GM19193 (cell line): ENCODE results near the gene EMP2.

ENCODE experiments used
- POLR2A ChIP-seq: IDR thresholded peaks from 4 replicates; pipeline ENCODE4 v1.6.1; 2011; ENCODE audit not compliant: insufficient read depth, insufficient read length; ENCODE audit errors: extremely low read depth

EMP2 gene

DNA sequence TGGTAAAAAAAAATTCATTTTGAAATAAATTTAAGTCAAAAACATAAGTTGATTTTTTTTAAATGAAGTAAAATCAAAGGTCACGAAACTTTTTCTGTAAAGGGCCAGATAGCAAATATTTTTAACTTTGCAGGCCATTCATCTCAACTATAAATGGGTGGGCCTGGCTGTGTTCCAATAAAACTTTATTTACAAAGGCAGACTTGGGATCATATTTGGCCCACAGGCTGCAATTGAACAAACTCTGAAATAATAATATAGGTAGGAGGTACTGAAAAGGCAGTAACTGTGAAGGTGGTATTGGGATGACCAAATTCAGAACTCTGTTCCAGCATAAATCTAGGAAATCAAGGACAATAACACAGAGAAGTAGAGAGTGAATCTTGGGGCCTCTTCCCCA, 12.2 kb upstream of the EMP2 start:
- TF ChIP-seq POLR2A: no peak

DNA sequence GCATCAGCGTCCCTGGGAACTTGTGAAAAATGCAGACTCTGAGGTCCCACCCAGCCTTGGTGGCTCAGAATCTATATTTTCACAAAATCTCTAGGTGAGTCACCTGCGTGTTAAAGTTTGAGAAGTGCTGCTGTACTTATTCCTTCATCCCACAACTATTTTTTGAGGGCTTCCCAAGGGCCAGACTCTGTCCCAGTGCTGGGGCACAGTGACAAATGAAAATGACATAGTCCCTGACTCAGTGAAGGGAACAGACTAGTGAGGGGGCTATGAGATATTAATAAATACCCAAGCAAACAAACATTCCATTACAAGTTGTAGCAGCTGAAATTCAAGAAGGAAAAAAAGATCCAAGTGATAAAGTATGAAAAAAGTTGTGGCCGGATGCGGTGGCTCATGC, 9.9 kb upstream of the EMP2 start:
- no peak for TF ChIP-seq POLR2A

- TF ChIP-seq POLR2A: no peak
Observed at GRCh38 chr16:10589109-10589508, 8.7 kb upstream of the EMP2 start.

DNA sequence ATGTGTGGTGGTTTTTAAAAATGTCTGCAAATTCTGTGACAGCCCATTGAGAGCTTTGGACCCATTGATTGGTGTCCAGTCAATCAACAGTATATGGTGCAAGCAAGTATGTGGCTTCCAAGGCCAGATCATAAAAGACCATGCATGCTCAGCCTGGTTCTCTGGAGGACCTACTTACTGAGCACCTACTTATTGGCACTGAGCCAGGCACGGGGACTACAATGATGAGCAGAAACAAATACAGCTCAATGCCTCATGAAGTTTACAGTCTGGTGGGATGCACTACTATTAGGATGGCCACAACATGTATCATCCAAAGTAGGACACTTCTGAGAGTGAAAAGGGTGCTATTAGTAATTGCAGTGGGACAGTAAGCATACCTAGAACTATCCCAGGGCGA, 7.2 kb upstream of the EMP2 start:
- no peak for TF ChIP-seq POLR2A

- no peak for TF ChIP-seq POLR2A
Observed at GRCh38 chr16:10584981-10585438, 4.6 kb upstream of the EMP2 start.

DNA sequence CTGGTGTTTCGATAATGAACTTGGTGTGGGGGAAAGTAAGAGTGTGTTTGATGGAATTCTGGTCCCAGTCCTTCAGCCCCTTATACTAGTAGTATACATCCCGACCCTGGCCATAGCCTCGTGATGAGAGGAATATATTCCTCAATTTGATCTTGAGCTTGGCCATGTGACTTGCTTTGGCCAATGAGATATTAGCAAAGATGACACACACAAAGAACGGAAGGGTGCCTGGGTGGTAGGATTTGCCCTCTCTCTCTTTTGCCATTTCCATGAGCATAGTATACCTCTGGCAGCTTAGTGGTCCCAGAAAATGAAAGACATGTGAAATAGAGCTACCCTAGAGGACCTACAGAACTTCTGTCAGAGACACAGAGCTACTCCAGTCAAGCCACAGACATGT, 2.9 kb upstream of the EMP2 start:
- no peak for TF ChIP-seq POLR2A

GRCh38 chr16:10581507-10581906, 1.1 kb upstream of the EMP2 start:
- no peak for TF ChIP-seq POLR2A

GRCh38 chr16:10580883-10581247, 467 bp upstream of the EMP2 start:
- no peak for TF ChIP-seq POLR2A

DNA sequence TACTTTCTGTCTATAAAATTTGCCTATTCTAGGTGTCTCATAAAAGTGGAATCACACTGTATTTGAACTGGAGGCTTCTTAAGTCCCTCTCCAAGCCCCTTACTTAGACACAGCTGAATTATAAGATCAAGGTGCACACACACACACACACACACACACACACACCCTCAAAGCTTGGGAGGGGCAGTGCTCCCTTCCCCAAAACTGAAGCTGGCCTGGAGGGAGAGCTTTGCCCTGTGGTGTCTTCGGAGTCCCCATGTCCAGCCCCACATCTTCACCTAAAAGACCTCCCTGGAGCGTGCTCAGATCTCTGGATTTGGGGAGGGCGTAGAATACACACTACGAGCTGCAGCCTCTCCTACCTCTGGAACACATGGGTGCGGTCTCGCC, 828 bp downstream of the EMP2 start:
- no peak for TF ChIP-seq POLR2A

DNA sequence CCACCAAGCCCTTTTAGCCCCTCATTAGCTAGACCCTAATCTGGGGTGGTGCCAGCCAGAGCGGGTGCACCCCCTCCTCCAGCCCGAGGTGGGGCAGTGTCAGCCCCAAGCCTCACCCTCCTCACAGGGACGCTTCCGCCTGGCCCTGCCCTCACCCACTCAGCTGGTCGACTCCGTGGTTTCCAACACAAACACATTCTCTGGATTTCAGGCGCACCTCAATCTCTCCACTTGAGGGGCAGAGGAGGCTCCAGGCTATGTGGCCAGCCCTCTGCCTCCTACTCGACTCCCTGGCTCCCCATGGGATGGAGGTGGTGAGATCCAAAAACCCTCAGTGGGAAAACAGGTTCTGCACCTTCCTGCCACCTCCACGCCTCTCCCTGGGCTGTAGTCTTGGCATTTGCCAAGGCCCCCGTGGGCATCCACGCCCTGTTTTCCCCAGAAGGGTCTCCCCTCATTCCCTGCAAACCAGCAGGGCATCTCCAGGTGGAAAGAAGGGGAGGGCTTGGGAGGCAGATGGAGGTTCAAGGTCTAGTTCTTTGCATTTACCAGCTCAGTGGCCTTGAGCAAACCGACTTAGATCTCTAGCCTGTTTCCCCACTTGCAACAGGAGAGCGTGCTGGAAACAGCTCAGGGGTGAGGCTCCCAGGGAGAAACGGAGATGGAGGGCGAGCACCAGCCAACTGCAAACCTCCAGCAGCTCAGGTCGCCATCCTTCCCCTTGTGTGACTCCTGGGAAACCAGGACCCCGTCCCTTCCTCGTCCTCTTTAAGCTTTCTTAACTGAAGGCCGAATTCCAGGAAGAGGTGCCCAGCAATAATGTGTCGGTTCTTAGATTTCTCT, 1.7 kb downstream of the EMP2 start:
- no peak for TF ChIP-seq POLR2A

DNA sequence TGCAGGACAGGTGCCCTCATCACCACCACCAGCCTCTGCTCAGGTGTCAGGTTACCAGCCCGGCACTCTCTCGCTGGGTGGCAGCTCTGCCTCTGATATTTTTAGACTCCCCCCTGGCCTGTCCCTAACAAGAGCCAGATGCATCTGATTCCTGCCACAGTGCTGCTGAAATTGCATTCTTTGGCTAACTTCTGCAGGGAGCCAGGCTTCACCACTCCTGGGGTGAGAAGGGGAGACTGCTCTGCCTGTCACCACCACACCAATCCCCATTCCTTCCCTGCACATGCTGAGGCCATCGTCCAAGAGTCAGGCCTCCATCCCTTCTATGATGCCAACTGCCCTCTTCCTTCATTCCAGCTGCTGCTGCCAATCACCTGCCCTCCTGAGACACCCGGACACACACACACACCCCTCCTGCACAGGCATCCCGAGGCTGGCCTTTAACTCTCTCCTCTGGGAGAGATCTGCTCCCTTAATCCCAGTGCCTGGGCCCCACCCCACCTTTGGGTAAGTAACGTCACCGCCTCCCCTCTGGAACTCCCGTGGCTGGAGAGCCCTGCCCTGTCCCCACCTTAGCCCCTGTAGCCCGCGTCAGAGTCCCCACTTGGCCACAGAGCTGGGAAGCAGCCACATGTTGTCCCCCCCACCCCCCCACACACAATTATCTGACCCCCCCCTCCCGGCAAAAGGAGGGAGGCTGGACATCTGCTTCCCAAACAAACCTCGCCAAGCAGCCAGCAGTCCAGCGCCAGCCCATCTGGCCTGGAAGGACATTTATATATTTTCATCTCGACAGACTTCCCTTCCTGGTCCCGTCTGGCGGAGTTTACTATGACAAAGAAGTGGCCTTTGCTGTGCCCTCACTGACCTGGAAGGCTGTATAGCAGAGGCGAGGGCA, 2.8 kb downstream of the EMP2 start:
- no peak for TF ChIP-seq POLR2A

- no peak for TF ChIP-seq POLR2A
Observed at GRCh38 chr16:10576390-10577304, 3.8 kb downstream of the EMP2 start.

DNA sequence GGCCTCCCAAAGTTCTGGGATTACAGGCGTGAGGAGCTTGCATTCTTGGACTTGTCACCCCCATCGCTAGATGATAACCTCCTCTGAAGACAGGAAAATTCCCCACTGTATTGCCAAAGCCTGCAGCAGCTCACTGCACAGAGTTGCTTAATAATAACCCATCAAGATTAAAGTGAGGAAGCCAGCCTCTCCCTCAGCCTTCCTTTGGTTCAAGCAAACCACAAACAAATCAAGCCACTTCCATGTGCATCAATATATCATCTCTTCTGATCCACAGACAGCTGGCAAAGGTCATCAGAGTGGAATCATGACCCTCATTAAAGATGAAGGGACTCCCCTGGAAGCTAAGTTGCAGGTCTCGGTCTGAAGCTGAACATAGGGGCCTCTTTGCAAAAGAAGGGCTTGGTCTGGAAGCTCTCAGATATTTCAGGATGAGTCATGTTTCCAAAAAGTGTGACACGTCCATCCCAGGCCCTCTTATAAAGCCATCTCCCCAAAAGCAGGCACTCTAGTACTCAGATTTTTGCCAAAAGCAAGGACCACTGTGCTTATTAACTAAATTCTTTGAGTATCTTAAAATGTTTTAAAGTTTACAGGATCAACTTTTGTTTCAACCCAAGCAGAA, 4.8 kb downstream of the EMP2 start:
- TF ChIP-seq POLR2A: no peak

- TF ChIP-seq POLR2A: no peak
Observed at GRCh38 chr16:10572611-10573010, 7.8 kb downstream of the EMP2 start.
